Activated T-helper 1 cell treated with anti-CD3 and anti-CD28 coated beads, Interleukin-2, amount 50 U/mL, for 16 hours (primary cell): ENCODE data around the gene CAMTA1.
"Not testable (repeated sequence)": the region's sequence is repeated elsewhere in the genome, so short reads cannot be mapped to it uniquely, and the experiment has no call there.

ENCODE experiments used
- DNase-seq, 2 donors: peaks; one replicate each; pipeline ENCODE4 v3.0.0-alpha.2; 2020; ENCODE audit warnings: low read depth in 1 of 2, low spot score in 1 of 2

Gene CAMTA1

GRCh38 chr1:7327849-7328248, 542.6 kb downstream of the CAMTA1 start:
- no peak for DNase-seq

- no peak for DNase-seq
Measured at GRCh38 chr1:7329868-7330615, 544.8 kb downstream of the CAMTA1 start.

GRCh38 chr1:7330726-7331125, 545.5 kb downstream of the CAMTA1 start:
- not testable (repeated sequence) for DNase-seq

- DNase-seq, result no peak
Measured at GRCh38 chr1:7331926-7332535, 546.8 kb downstream of the CAMTA1 start.

GRCh38 chr1:7333094-7333493, 547.8 kb downstream of the CAMTA1 start:
- no peak for DNase-seq

- no peak for DNase-seq
Measured at GRCh38 chr1:7333620-7334019, 548.4 kb downstream of the CAMTA1 start.

GRCh38 chr1:7334475-7335035, 549.3 kb downstream of the CAMTA1 start:
- no peak for DNase-seq

- no peak for DNase-seq
Measured at GRCh38 chr1:7335224-7335879, 550.1 kb downstream of the CAMTA1 start.

- no peak for DNase-seq
Measured at GRCh38 chr1:7338439-7338838, 553.2 kb downstream of the CAMTA1 start.

- no peak for DNase-seq
Measured at GRCh38 chr1:7339014-7339413, 553.8 kb downstream of the CAMTA1 start.

GRCh38 chr1:7339953-7340352, 554.7 kb downstream of the CAMTA1 start:
- no peak for DNase-seq

- no peak for DNase-seq
Measured at GRCh38 chr1:7341145-7341905, 556.1 kb downstream of the CAMTA1 start.

GRCh38 chr1:7343882-7344281, 558.6 kb downstream of the CAMTA1 start:
- no peak for DNase-seq

- no peak for DNase-seq
Measured at GRCh38 chr1:7344299-7344698, 559.0 kb downstream of the CAMTA1 start.

GRCh38 chr1:7345516-7345915, 560.3 kb downstream of the CAMTA1 start:
- DNase-seq, result no peak

GRCh38 chr1:7346070-7346596, 560.9 kb downstream of the CAMTA1 start:
- no peak for DNase-seq

GRCh38 chr1:7346600-7347570, 561.6 kb downstream of the CAMTA1 start:
- DNase-seq, result no peak

GRCh38 chr1:7348073-7348472, 562.8 kb downstream of the CAMTA1 start:
- DNase-seq, result no peak

- no peak for DNase-seq
Measured at GRCh38 chr1:7348580-7348979, 563.3 kb downstream of the CAMTA1 start.

- no peak for DNase-seq
Measured at GRCh38 chr1:7350804-7351203, 565.5 kb downstream of the CAMTA1 start.
